GM21786 (cell line): Measurements from ENCODE around the gene GPR15.

Experiments used
- ATAC-seq: cut with Tn5 transposase; IDR thresholded peaks from one replicate; pipeline ENCODE4 v1.9.1; 2021; ENCODE audit not compliant: unreplicated experiment

Gene GPR15

GRCh38 chr3:98531622-98532274, at the start of gene GPR15:
Gene GPR15 (plus strand): TSS chr3:98531978. CDS start chr3:98532034, 56 bp downstream.
- peak; percentile 29 for ATAC-seq

DNA sequence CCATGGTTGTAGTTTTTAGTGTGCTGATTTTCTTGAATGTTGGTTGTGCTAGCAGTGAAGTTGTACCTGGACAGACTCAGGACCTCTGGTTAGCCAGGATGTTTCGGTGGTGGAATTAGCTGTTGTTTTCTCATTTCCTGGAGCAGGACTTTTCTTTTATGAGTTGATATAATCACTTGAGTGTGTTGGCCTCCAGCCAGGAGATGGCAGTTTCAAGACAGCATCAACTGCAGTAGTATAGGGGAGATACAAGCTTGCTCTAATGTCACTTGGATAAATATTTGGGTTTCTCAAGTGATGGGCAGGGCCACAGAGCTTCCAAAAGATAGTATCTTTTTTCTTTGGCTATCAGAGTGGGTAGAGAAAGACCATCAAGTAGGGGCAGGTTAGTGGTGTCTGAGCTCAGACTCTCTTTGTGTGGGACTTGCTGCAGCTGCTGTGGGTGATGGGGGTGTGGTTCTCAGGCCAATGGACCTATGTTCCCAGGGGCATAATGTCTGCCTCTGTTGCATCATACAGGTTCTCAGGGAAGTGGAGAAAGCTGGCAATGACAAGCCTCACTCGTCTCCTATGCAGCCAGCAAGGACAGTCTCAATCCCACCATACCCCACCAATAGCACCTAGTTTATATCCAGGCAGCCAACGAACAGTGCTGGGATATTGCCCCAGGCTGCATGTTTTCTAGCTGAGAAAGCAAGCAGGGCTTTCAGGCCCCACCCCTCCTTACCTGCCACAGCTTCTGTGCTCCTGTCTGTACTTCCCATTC, 48.9 kb upstream of the GPR15 start:
- no peak for ATAC-seq

- ATAC-seq = no peak
Measured at GRCh38 chr3:98483626-98484025, 48.2 kb upstream of the GPR15 start.

- no peak for ATAC-seq
Measured at GRCh38 chr3:98497381-98497780, 34.4 kb upstream of the GPR15 start, which contains the start of gene OR5K2. Gene OR5K2 (plus strand): TSS chr3:98497681. CDS start chr3:98497681, 0 bp downstream.

DNA sequence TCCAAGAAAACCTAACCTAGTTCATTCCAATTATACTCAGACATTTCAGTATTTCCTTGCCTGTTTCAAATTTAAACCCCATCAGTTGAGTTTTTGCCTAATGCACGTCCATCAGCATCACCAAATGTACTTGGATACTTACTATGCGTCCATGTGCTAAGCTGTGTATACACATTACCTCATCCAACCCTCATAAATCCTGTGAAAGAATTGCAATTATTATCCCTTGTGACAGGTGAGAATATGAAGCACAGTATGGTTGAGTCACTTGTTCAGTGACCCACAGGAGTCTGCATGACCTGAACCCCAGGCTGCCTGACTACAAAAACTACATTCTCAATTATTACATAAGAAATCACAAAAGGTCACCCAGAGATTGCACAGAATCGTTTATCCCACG, 31.8 kb upstream of the GPR15 start:
- ATAC-seq = no peak

- ATAC-seq = no peak
Measured at GRCh38 chr3:98501270-98501669, 30.5 kb upstream of the GPR15 start.

GRCh38 chr3:98501863-98502576, 29.8 kb upstream of the GPR15 start:
- no peak for ATAC-seq

GRCh38 chr3:98504539-98504938, 27.2 kb upstream of the GPR15 start:
- ATAC-seq = no peak

- ATAC-seq = no peak
Measured at GRCh38 chr3:98508582-98508981, 23.2 kb upstream of the GPR15 start.

DNA sequence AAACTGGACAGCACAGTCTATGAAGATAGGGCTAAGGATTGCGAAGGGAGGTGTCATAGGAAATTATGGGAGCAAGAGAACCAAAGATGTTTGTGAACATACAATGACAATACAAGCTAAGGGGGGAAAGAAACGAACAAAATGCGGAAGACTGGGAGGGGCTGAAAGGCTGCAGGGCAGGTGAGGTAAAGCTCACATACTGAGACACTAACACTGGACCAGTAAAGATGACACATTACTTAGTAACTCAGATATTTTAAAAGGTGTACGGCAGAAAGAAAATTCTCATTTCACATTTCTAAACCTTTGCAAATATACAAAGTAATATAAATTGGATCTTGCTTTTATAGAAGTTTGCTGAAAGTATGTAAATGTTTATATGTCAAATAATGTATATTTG, 19.2 kb upstream of the GPR15 start:
- no peak for ATAC-seq

- ATAC-seq = no peak
Measured at GRCh38 chr3:98513091-98513511, 18.7 kb upstream of the GPR15 start.

DNA sequence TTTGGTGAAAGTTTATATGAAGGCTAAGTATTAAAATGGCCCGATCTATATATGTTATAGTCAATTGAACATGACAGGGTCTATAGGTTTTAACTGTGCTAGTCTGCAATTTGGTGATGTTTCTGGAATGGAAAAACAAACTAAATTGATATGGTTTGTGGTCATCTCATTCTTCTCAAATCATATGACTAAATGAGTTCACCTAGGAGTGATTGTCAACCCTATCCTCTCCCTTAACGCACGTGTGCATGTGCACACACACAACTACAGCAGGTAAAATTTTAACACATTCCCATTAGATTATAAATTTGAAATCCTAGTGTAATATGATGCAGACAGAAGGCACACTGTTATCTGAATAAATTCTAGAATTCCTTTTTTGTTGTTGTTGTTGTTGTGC, 18.0 kb upstream of the GPR15 start:
- no peak for ATAC-seq

DNA sequence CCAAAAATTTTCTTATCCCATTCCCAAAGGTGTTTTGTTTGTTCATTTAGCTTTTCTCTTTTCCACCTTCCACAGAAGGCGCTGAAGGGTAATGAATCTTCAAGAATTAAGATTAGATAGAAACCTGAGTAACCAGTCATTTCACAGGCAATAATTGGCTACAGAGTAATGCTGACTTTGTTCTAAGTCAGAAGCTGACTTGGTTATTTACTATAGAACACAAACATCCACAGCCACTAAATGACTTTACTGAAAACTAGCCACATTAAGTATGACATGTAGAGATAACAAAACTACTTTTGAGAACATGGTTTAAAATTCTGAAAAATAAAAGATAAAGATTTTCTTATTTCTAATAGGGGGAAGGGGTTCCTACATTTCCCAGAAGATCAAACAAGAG, 16.8 kb upstream of the GPR15 start:
- no peak for ATAC-seq

DNA sequence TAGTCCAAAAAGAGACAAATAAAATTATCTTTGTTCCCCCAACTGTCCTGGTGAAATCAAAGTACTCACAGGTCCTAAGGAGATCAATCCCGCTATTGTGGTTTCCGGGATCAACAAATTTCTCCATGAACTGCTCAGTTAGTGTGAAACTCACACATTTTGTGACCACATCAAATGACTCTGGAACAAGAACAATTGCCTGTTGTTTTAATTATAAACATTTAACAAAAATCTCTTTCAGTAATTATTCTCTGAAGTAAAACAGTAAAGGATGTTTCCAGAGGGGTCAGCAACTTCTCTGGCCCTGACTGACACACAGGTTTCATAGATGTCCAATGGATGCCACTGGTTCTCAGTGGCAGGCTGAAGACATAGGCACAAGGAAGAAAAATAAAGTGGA, 13.0 kb upstream of the GPR15 start:
- no peak for ATAC-seq

- no peak for ATAC-seq
Measured at GRCh38 chr3:98519351-98519750, 12.4 kb upstream of the GPR15 start.

GRCh38 chr3:98521897-98522543, 9.8 kb upstream of the GPR15 start:
- peak; percentile 32 for ATAC-seq

GRCh38 chr3:98522544-98523281, 9.1 kb upstream of the GPR15 start, which contains the start of gene CLDND1:
Gene CLDND1 (minus strand): TSS chr3:98522902. CDS start chr3:98521424, 1,478 bp downstream.
- peak; percentile 86 for ATAC-seq

DNA sequence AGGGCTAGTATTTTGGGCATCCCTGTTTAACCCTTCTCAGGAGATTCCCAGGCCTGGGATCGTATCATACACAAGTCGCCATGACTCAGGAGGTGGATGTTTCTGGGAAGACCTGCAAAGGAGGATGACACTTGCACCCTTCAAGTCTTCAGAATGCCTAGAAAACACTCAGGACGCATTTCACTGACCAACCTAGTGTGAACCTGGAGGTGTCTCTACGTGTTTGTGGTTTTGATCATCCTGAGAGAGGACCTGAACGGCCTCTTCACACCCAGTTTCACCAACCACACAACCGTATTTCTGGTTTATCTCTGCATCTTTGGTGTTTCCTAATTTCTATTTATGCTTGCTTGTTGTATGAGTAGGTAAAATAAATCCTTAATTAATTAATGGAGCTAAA, 6.3 kb upstream of the GPR15 start:
- no peak for ATAC-seq

GRCh38 chr3:98528474-98529346, 3.1 kb upstream of the GPR15 start:
- no peak for ATAC-seq
